Stimulated activated CD4-positive, alpha-beta T cell treated with anti-CD3 and anti-CD28 coated beads, Interleukin-12 subunit alpha, Interleukin-12 subunit beta, amount 100 ng/mL, for 24 hours (primary cell): ENCODE data around the gene RNF222.

Experiments
- DNase-seq, 2 experiments: peaks; one replicate each; pipeline ENCODE4 v3.0.0-alpha.2; 2020; ENCODE audit warnings: low read depth in 2 of 2

RNF222 gene

DNA sequence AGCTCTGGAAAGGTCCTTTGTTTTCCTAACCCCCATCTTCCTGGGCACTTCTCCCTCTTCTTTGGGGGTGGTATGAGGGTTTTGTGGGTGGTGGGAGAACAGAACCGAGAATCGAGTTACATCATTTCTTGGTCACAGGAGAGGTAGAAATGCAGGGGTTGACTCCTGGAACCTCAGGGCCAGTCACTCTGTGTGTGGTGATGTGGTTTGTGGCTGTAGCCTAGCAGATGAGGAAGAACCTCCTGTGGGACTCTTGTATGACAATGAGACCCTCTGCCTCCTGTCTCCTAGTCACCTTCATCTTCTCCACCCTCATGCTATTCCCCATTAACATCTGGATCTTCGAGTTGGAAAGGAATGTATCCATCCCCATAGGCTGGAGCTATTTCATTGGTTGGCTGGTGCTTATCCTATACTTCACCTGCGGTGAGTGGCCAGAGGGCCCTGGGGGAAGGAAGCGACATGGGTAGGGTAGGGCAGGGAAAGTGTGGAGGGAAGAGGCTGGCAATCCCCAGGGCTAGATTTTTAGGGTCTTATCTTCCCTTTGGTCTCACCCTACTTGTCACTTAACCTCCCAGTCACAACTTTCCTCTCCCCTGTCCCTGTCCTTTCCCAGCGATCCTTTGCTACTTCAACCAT is 52.5 kb downstream of the RNF222 start:
- no peak for DNase-seq

DNA sequence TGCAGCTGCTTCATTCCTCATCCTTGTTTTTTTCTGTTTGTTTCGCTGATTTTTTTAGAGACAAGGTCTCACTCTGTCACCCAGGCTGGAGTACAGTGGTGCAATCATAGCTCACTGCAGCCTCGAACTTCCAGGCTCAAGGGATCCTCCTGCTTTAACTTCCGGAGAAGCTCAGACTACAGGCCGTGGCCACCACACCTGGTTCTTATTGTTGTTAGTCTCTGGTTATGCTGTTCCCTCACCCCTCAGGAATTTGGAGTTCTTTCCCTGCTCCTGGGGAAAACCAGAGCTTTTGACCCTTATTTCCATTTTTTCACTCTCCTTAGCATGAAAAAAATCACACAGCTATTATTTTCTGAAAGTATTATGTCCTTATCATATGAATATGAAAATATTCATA is 56.2 kb downstream of the RNF222 start:
- DNase-seq: no peak
